NCI-H2081 treated with DMSO at 0.1 percent for 48 hours (cell line): Measurements from ENCODE around the gene FAM210A.
A peak's percentile ranks its signal among the peaks of the same experiment; 100 is the strongest.
"Not testable (repeated sequence)": the region's sequence is repeated elsewhere in the genome, so short reads cannot be mapped to it uniquely, and the experiment has no call there.

Experiments used
- DNase-seq: peaks from one replicate; lab custom pipeline; 2025; lab: John Stamatoyannopoulos, UW

Gene FAM210A, protein sequence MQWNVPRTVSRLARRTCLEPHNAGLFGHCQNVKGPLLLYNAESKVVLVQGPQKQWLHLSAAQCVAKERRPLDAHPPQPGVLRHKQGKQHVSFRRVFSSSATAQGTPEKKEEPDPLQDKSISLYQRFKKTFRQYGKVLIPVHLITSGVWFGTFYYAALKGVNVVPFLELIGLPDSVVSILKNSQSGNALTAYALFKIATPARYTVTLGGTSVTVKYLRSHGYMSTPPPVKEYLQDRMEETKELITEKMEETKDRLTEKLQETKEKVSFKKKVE

DNA sequence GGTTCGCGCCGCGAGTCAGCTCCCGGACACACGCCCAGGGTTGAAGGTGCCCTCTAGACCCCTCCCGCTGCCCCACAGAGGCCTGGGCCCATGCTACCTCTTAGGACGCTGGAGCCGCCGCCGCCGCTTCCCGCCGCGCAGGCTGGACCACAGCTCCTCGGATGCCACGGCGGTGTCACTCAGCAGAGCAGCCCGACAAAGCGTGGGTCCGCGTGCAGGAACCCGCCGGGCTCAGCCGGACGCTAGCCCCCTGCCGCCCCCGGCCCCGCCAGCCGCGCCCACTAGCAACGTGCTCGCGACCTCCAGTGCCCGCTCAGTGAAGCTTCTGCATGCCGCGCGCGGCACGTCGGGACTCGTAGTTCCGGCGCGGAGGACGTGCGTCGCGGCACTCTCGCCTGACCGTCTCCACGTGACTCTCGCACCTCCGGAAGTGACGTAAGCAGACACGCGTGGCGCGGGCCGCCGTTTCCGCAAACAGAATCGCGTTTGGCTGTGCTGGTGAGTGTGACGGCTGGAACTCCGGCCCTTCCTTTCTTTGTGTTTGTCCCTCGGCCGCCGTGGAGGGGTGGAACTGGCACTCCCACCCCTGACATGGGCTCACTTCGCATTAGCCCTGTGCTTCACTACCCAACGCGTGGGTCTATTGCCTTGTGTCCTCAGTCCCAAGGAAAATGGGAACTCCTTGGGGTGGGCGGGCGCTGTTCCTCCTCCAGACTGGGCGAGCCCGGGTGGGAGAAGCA is at the start of gene FAM210A, which contains the start of gene RNMT:
TSS of gene FAM210A (minus strand) at position 327 of the 740 bp plus-strand sequence. CDS start 44,481 bp downstream, outside the sequence.
TSS of gene RNMT (plus strand) at position 442 of the 740 bp plus-strand sequence. CDS start 4,845 bp downstream, outside the sequence.
- DNase-seq = peak; percentile 61

DNA sequence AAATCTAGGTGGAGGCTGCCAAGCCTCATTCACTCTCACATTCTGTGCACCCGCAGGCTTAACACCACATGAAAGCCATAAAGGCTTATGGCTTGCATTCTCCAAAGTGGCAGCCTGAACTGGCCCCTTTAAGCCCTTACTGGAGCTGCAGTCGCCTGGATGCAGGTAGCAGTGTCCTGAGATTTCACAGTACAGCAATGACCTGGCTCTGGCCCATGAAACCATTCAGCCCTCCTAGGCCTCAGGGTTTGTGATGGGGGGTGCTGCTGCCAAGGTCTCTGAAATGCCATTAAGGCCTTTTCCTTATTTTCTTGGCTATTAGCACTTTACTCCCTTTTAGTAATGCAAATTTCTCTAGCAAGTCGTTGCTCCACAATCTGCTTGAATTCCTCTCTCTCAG is 48.7 kb upstream of the FAM210A start:
- DNase-seq = no peak

DNA sequence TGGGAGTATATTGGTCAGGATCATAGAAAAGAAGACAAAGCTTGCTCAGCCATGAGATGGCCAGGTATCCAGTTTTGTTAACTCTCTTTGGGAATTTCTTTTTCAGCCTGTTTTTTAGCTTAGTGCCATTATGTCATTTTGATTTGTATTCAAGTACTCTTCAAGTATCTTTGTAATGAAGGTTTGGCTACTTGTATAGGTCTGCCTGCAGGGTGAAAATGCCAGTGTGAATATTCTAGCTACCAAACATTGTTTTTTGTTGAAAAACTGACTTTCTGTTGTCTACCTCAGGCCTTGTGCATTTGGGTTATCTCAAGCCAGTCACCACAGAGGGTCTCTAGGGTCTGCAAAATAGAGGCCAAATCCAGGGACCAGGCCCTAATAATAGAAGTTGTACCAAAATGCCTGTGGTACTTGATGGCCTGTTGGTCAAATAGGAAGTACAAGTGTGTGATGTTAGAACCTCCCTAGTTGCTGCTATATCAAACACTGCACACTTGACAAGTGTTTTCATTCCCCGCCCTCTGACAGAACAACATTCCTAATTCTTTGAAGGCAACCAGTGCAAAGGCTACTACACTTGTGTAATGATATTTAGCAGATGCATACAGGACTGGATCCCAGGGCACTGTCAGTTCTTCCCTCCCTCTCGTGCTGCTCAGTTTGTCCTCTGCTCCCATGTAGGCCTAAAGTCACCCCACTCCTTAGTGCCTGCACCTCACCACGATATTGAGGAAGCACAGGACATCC is 36.5 kb upstream of the FAM210A start:
- no peak for DNase-seq

DNA sequence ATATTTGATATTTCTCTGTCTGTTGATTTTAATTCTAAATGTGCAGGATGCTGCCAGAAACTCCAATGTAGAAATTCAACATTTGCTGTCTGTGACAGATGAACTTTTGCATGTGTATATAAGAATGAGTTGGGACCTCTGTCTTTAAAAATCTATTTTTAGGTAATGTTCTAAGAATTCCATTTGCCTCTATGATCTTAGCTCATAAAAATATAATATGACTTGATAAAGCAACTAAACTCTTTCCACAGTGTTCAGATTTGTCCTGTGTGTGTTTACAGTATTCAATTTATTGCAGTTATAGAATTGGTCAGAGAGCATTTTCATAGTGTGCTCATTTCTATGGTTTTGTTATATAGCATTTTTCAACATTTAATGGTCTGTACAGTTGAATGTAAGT is 33.7 kb upstream of the FAM210A start:
- no peak for DNase-seq

- DNase-seq = no peak
Observed at GRCh38 chr18:13758622-13759021, 32.3 kb upstream of the FAM210A start.

GRCh38 chr18:13756671-13757070 is 30.3 kb upstream of the FAM210A start:
- no peak for DNase-seq

- DNase-seq = no peak
Observed at GRCh38 chr18:13756261-13756660, 29.9 kb upstream of the FAM210A start.

DNA sequence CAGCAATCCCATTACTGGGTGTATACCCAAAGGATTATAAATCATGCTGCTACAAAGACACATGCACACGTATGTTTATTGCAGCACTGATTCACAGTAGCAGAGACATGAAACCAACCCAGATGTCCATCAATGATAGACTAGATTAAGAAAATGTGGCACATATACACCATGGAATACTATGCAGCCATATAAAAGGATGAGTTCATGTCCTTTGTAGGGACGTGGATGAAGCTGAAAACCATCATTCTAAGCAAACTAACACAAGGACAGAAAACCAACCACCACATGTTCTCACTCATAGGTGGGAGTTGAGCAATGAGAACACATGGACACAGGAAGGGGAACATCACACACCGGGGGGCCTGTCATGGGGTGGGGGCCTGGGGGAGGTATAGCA is 25.2 kb upstream of the FAM210A start:
- DNase-seq = not testable (repeated sequence)

DNA sequence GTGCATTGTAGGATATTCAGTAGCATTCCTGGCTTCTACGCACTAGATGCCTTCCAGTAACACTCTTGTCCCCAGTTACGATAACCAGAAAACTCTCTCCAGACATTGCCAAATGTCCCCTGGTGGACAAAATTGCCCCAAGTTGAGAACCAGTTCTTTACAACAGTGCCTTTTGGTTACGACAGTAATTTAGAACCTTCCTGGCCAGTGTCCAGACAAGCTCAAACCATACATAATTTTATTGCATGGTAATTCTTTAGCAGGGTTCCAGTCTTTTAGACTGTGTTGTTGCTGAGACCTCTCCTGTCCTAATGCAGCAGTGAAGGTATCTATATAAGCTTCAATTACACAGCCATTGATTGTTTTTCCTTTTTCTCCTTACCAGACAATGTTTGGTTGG is 20.3 kb upstream of the FAM210A start:
- DNase-seq = no peak

- DNase-seq = no peak
Observed at GRCh38 chr18:13745696-13746095, 19.3 kb upstream of the FAM210A start.

DNA sequence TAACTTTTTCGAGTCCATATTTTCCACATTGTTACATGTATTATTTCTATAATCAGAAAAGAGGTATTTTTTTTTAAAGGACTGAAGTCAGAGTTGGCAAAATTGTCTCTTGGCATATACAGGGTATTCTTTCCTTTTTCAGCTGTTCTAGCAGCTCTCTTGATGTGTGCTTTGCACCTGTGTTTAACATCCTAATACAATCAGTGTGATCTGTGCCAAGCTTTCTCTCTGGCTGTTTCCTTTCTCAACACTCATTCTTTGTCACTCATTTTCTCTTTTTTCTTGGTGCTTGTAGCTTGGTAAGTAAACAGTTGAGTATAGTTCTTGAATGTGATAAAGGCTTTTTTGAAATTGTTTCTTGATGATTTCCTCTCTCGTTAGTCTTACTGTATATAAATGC is 9.3 kb upstream of the FAM210A start:
- DNase-seq = no peak

DNA sequence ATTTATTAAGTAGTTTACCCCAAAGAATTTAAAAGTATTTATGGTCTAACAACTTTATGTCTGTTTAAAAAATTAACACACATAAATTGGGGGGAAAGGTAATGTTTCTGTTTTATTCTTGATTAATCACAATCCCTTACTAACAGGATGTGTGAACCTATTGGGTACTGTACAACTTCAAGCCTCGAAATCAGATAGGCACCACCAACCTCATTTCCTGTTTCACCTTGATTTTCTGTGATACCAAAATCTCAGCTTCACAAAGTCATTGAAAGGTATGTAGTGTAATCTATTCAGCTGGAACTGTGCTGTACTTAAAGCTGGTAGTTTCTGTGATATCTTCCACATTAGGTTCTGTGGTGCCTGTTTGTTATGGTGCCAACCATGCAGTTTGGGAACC is 4.1 kb upstream of the FAM210A start:
- no peak for DNase-seq

DNA sequence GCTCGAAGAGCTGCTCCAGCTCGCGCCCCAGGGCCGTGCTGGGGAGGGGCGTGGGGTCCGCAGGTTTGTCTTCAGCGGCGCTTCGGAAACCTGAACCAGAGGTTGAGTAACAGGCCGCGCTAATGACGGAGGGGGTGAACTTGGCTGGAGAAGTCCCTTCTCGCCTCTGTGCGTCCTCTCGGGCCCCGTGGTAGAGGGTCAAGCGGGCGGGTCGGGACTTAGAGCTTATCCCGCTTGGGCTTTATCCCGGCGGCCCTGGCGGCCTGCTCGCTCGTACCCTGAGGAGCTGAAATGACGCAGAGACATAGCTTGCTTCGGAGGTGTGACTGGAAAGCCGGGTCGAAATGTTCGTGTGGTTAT is 594 bp upstream of the FAM210A start:
- DNase-seq = no peak

- DNase-seq = no peak
Observed at GRCh38 chr18:13725566-13726231, 659 bp downstream of the FAM210A start.

GRCh38 chr18:13720847-13721246 is 5.5 kb downstream of the FAM210A start:
- DNase-seq = no peak

- DNase-seq = no peak
Observed at GRCh38 chr18:13720123-13720522, 6.2 kb downstream of the FAM210A start.

GRCh38 chr18:13716916-13717315 is 9.4 kb downstream of the FAM210A start:
- no peak for DNase-seq

GRCh38 chr18:13715330-13715729 is 11.0 kb downstream of the FAM210A start:
- DNase-seq = no peak

- no peak for DNase-seq
Observed at GRCh38 chr18:13713455-13714055, 12.8 kb downstream of the FAM210A start.

GRCh38 chr18:13712400-13713131 is 13.8 kb downstream of the FAM210A start:
- no peak for DNase-seq

DNA sequence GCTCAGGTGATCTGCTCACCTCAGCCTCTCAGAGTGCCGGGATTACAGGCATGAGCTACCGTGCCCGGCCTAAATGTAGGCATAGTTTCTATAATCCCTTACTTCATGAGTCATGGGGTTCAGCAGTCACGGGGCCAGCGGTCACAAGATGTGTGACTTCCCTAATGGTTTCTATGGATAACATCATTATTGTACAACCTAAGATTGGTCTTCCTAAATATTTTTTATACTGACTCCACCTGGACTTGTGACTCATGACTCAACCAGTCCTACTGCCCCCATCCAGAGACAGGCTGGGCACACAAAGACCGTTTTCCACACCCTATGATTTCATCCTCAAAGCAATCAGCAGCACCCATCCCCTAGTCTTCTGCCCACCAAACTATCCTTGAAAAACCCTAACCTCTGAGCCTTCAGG is 15.9 kb downstream of the FAM210A start:
- DNase-seq = no peak
